ENCODE data around the gene HTR4.

DNA sequence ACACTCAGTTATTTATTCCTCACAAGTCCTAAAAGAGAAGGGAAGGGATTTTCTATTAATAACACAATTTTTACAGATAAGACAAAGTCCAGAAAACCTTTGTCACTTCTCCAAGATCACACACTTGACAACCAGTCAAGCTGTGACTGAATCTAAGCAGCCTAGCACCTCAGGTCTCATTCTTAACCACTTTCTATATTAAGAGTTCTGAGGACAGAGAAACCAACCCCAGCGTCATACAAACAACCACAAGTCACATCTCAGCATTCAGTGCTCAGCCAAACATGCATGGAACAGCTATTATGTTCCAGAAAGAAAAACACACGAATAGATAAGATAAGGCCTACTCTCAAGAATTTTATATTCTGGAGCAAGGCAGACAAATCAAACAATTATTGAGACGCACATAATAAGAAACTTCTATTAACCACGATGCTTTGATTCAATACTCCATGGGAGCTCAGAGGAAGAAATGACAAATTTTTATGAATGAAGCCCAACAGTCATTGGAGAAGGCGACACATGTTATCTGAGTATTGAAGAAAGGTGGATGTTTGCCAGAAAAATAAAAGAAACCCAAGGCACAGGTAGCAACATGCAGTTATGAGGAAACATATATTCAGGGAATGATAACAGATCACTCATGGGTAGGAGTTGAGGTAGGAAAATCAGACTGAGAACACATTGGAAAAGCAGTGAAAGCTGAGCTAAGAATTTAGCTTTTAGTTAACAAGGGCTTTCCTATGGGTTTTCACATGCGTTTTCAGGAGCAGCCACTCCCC is 113.1 kb downstream of the HTR4 start:
- TF ChIP-seq, protein P1, sequence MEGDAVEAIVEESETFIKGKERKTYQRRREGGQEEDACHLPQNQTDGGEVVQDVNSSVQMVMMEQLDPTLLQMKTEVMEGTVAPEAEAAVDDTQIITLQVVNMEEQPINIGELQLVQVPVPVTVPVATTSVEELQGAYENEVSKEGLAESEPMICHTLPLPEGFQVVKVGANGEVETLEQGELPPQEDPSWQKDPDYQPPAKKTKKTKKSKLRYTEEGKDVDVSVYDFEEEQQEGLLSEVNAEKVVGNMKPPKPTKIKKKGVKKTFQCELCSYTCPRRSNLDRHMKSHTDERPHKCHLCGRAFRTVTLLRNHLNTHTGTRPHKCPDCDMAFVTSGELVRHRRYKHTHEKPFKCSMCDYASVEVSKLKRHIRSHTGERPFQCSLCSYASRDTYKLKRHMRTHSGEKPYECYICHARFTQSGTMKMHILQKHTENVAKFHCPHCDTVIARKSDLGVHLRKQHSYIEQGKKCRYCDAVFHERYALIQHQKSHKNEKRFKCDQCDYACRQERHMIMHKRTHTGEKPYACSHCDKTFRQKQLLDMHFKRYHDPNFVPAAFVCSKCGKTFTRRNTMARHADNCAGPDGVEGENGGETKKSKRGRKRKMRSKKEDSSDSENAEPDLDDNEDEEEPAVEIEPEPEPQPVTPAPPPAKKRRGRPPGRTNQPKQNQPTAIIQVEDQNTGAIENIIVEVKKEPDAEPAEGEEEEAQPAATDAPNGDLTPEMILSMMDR (conservative IDR thresholded peaks at IDR 0.05 in 1 of 2, IDR thresholded peaks at IDR 0.05 in 1 of 2; ENCODE audit: low read depth in 1 of 2, low read length in 2 of 2): no peak
- TF ChIP-seq EZH2 (IDR thresholded peaks at IDR 0.05; ENCODE audit: low read length, missing control alignments): no peak
